ENCODE measurements around the gene SELENOW.
"Not testable (repeated sequence)": the region's sequence is repeated elsewhere in the genome, so short reads cannot be mapped to it uniquely, and the experiment has no call there.

SELENOW gene

GRCh38 chr19:47745010-47745901, 33.2 kb upstream of the SELENOW start, which contains the start of gene NOP53:
Gene NOP53 (plus strand): TSS chr19:47745546. CDS start chr19:47745560, 14 bp downstream.
- peak within 1 kb of the TSS; percentile 86 for H3K4me2 ChIP-seq
- H3K4me3 ChIP-seq = peak within 1 kb of the TSS; percentile 83
- TF ChIP-seq Cebpa-rat (IDR thresholded peaks at IDR 0.05) = no peak
- no peaks in the 10 kb centered on the region for H3K9me3 ChIP-seq
- peak within 1 kb of the TSS; percentile 98 for H3K9ac ChIP-seq
- H3K27me3 ChIP-seq = no peaks in the 10 kb centered on the region
- H3K4me1 ChIP-seq = peaks cover 93% of the 10 kb centered on the region
- peaks cover 33% of the 10 kb centered on the region for H3K36me3 ChIP-seq
- H3K27ac ChIP-seq = peak within 1 kb of the TSS; percentile 98
- H4K20me1 ChIP-seq = peaks cover 33% of the 10 kb centered on the region

DNA sequence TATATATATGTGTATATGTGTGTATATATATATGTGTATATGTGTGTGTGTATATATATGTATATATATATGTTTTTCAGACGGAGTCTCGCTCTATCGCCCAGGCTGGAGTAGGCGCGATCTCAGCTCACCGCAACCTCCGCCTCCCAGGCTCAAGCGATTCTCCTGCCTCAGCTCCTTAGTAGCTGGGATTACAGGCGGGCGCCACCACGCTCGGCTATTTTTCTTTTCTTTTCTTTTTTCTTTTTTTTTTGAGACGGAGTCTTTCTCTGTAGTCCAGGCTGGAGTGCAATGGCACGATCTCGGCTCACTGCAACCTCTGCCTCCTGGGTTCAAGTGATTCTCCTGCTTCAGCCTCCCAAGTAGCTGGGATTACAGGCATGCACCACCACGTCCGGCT, 32.4 kb upstream of the SELENOW start:
- H3K9me3 ChIP-seq, H3K27me3 ChIP-seq: not testable (repeated sequence)
- peaks cover 42% of the 10 kb centered on the region for H3K36me3 ChIP-seq
- H3K4me3 ChIP-seq = peak overlapping the region; percentile 83
- peak overlapping the region; percentile 98 for H3K9ac ChIP-seq
- H3K27ac ChIP-seq = peak overlapping the region; percentile 98
- H3K4me1 ChIP-seq = peaks cover 93% of the 10 kb centered on the region
- H4K20me1 ChIP-seq = peaks cover 42% of the 10 kb centered on the region
- peak overlapping the region; percentile 86 for H3K4me2 ChIP-seq

DNA sequence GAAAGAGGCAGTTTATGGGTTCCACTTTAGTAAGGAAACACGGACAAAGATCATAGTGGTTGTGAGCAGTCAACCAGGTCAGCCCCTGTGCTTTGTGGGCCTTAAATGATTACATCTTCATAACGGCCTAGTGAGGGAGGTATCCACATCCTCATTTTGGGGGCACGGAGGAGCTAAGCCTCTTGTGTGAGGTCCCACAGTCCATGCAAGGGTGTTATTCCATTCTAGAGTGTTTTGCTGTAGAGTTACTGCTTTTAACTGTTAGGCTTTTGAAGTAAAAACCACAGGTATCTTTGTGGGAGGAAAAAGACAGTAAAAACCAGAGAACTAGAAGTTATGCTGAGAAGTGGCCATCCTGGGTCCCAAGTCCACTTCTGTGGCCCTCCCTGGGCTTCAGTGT, 29.2 kb upstream of the SELENOW start:
- Histone ChIP-seq H3K4me2 (peak overlapping the region; percentile 86), H3K9ac (peak overlapping the region; percentile 69), H4K20me1 (peaks cover 74% of the 10 kb centered on the region), H3K27ac (peak overlapping the region; percentile 98), H3K36me3 (peaks cover 73% of the 10 kb centered on the region), H3K4me1 (peaks cover 93% of the 10 kb centered on the region), H3K27me3 (no peaks in the 10 kb centered on the region), H3K4me3 (peak overlapping the region; percentile 54), H3K9me3 (no peaks in the 10 kb centered on the region)
- no peak for TF ChIP-seq Cebpa-rat (IDR thresholded peaks at IDR 0.05)

DNA sequence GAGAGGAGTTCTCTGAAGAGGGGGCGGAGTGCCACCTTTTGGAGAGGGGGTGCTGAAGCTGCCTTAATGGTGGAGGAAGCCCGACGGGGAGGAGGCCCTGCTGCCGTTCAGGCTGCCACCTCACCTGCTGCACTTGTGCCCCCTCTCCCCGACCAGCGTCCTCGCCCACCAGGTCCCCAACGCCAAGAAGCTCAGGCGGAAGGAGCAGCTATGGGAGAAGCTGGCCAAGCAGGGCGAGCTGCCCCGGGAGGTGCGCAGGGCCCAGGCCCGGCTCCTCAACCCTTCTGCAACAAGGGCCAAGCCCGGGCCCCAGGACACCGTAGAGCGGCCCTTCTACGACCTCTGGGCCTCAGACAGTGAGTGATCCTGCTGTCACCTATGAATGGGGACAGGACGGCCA, 27.8 kb upstream of the SELENOW start:
- Histone ChIP-seq H3K27ac (peak overlapping the region; percentile 98), H4K20me1 (peaks cover 88% of the 10 kb centered on the region), H3K4me1 (peaks cover 95% of the 10 kb centered on the region), H3K27me3 (no peaks in the 10 kb centered on the region), H3K4me3 (no peak overlapping the region), H3K9me3 (no peaks in the 10 kb centered on the region), H3K36me3 (peaks cover 87% of the 10 kb centered on the region), H3K9ac (peak overlapping the region; percentile 69; the same call in 1 of the 2 replicates), H3K4me2 (peak overlapping the region; percentile 86)
- TF ChIP-seq Cebpa-rat (IDR thresholded peaks at IDR 0.05) = no peak

- H3K4me1 ChIP-seq = peaks cover 78% of the 10 kb centered on the region
Observed at GRCh38 chr19:47752440-47753211, 25.9 kb upstream of the SELENOW start.

DNA sequence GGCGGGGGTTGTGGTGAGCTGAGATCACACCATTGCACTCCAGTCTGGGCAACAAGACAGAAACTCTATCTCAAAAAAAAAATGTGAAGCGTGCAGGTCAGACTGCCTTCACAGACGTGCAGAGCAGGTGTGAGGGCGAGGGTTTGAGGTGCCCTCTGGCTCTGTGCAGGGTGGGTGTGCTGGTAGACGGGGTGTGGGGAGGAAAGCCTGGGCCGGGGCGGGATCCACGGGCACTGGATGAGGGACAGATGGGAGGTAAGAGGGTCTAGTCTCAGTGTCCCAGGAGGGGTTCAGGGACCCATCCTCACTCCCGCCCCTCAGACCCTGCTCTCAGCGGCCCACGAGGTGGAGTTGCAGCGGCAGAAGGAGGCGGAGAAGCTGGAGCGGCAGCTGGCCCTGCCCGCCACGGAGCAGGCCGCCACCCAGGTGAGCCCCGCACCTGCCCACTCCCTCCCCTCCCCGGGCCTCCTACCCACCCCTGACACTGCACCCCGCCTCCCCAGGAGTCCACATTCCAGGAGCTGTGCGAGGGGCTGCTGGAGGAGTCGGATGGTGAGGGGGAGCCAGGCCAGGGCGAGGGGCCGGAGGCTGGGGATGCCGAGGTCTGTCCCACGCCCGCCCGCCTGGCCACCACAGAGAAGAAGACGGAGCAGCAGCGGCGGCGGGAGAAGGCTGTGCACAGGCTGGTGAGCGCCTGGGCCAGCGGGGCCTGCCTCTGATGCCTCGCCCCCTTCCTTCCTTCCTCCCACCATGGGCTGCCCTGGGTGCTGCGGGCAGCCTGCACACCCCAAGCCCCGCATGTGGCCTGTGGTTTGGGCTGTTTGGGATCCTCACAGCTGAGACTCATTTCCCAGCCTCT, 24.1 kb upstream of the SELENOW start:
- H3K4me1 ChIP-seq = peaks cover 60% of the 10 kb centered on the region
- H3K4me2 ChIP-seq = peak overlapping the region; percentile 86
- TF ChIP-seq Cebpa-rat (IDR thresholded peaks at IDR 0.05) = no peak
- no peaks in the 10 kb centered on the region for H3K9me3 ChIP-seq
- peak overlapping the region; percentile 41 for H3K27ac ChIP-seq
- peak overlapping the region; percentile 55 for H3K9ac ChIP-seq
- H4K20me1 ChIP-seq = peaks cover 94% of the 10 kb centered on the region
- peak overlapping the region; percentile 22; the same call in 1 of the 2 replicates for H3K4me3 ChIP-seq
- no peaks in the 10 kb centered on the region for H3K27me3 ChIP-seq
- H3K36me3 ChIP-seq = peaks cover 99% of the 10 kb centered on the region

More at GRCh38 chr19:47752440-47753211, 25.9 kb upstream of the SELENOW start:
- peak overlapping the region; percentile 27; the same call in 1 of the 2 replicates for H3K9ac ChIP-seq
- H3K27me3 ChIP-seq = no peaks in the 10 kb centered on the region
- H3K36me3 ChIP-seq = peaks cover 94% of the 10 kb centered on the region
- peak overlapping the region; percentile 66 for H3K27ac ChIP-seq
- peak overlapping the region; percentile 86 for H3K4me2 ChIP-seq
- peaks cover 95% of the 10 kb centered on the region for H4K20me1 ChIP-seq
- H3K9me3 ChIP-seq = no peaks in the 10 kb centered on the region
- peak overlapping the region; percentile 47 for H3K4me3 ChIP-seq
- no peak for TF ChIP-seq Cebpa-rat (IDR thresholded peaks at IDR 0.05)

DNA sequence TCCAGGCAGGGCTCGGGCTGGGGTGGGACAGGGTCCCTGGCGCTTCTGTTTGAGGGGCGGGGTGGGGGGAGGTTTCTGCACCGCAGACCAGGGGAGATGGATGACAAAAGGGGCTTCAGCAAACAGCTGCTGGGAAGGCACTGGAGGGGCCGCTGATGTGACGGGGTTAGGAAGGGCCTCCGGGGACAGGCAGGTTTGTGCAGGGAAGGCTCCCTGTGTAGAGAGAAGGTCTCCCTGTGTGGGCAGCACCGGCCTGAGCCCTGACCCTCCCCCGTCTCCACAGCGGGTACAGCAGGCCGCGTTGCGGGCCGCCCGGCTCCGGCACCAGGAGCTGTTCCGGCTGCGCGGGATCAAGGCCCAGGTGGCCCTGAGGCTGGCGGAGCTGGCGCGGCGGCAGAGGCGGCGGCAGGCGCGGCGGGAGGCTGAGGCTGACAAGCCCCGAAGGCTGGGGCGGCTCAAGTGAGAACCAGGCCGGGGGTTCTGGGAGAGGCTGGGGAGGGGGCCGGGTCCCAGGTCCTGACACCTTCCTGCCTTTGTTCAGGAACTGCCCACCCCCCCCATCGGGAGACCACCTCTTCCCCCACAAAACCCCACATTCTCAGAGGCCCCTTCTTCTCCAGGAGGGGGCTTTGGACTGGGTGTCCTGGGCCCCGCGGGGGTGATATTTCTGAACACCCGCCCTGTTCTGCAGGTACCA, 23.3 kb upstream of the SELENOW start:
- Histone ChIP-seq H3K36me3 (peaks cover 98% of the 10 kb centered on the region), H3K27me3 (no peaks in the 10 kb centered on the region), H3K4me1 (peaks cover 52% of the 10 kb centered on the region), H3K27ac (peak overlapping the region; percentile 41), H3K9ac (peak overlapping the region; percentile 55), H3K9me3 (no peaks in the 10 kb centered on the region), H4K20me1 (peaks cover 86% of the 10 kb centered on the region), H3K4me3 (peak overlapping the region; percentile 22; the same call in 1 of the 2 replicates), H3K4me2 (peak overlapping the region; percentile 86)
- no peak for TF ChIP-seq Cebpa-rat (IDR thresholded peaks at IDR 0.05)

DNA sequence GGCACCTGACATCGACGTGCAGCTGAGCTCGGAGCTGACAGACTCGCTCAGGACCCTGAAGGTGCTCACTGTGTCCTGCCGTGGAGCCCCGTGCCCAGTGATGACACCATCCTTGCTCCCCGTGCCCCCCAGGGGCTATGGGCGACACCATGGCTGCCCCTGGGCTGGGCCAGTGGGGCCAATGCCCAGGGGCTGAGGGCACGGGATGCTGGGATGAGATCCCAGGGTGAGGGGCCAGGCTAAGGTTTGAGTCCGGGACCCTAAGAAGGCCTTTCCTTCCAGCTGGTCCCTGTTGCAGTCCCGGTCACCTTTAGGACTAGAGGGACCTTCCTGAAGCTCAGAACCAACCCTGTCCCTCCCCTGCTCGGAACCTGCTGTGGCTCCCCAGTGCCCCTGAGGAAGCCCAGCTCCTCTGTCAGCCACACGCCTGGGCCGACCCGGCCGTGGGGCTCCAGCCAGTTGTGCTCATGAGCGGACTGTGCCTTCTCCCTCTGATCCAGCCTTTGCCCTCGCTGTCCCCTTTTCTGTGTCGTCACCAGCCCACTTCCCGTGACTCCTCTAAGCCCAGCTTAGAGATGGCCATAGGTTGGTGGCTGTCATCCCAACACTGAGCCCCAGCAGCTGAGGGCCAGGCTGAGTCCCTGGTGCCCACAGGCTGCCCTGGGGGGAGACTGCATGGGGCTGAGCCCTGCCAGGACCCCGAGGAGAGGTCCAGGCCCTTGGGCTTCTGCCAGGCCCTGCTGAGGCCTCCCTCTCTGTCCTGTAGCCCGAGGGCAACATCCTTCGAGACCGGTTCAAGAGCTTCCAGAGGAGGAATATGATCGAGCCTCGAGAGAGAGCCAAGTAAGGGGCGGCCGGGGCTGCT, 22.5 kb upstream of the SELENOW start:
- no peak overlapping the region for H3K9ac ChIP-seq
- no peaks in the 10 kb centered on the region for H3K27me3 ChIP-seq
- no peaks in the 10 kb centered on the region for H3K9me3 ChIP-seq
- no peak overlapping the region for H3K4me2 ChIP-seq
- H3K36me3 ChIP-seq = peaks cover 96% of the 10 kb centered on the region
- peaks cover 84% of the 10 kb centered on the region for H4K20me1 ChIP-seq
- H3K27ac ChIP-seq = 0 out of 2 replicates have a peak overlapping the region, but pooled peaks have one; percentile 41
- peaks cover 44% of the 10 kb centered on the region for H3K4me1 ChIP-seq
- no peak overlapping the region for H3K4me3 ChIP-seq
- no peak for TF ChIP-seq Cebpa-rat (IDR thresholded peaks at IDR 0.05)
